ENCODE results near the gene CIPC.

The CIPC gene

GRCh38 chr14:77071938-77072388, 26.1 kb upstream of the CIPC start:
- no peak for DNase-seq

DNA sequence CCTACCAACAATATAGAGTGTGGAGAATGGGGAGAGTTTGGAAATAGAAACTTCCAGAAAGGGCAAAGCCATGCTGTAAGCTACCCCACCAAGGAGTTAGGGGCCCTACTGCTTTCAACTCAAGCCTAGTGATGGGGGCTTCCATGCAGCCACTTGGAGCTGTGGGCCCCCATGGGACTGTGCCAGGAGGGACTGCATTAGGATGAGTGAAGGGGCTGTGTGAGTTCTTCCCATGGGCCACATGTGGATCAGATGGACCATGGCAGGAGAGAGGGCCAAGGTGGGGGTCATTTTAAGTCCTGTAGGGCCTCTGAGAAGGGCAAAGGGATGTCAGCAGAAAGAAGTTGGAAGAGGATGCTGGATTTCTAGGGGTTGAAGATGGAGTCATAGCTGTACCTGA, 23.1 kb upstream of the CIPC start:
- no peak for DNase-seq

DNA sequence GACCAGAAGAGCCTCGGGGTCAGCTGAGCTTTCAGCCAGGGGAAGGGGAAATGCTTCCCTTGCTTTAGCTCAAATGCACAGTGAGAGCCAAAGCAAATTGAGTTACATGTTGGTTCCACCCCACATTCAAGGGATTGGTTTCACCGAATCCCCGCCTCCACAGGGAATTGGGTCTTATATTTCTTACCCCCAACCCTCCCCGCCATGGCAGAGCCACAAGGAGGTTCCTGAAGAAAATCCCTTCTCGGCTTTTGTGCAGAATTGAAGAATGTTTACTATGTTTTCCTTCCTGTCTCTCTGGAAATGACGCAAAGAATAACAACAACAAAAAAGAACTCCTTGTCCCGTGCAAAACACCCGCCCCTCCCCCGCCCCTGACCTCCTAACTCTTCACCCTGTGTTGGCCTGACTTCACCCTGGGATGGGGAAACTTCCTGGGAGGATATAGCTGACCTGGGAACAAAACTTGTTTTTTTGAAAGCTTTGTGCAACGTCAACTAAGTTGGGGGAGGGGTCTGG, 21.9 kb upstream of the CIPC start:
- DNase-seq: no peak

GRCh38 chr14:77077040-77077439, 21.0 kb upstream of the CIPC start:
- DNase-seq: no peak

- no peak for DNase-seq
Observed at GRCh38 chr14:77082356-77082755, 15.7 kb upstream of the CIPC start.

DNA sequence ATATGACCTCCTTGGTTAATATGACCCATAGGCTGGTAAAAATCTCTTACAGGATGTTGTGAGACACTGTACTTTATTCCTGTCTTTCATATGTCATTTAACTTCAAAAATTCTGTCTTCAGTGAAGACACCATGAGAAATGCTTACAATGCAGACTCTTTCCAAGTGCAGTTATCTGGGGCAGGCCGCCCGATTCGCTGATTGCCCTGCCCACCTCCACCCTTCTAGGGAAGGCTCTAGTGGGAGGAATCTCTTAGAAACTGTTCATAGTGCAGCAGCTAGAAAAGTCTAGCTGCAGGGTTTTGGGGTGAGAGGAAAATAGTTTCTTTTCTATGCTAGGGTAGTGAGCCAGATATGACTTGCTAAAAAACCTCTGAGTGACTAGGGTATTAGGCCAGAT, 15.0 kb upstream of the CIPC start:
- DNase-seq: no peak

DNA sequence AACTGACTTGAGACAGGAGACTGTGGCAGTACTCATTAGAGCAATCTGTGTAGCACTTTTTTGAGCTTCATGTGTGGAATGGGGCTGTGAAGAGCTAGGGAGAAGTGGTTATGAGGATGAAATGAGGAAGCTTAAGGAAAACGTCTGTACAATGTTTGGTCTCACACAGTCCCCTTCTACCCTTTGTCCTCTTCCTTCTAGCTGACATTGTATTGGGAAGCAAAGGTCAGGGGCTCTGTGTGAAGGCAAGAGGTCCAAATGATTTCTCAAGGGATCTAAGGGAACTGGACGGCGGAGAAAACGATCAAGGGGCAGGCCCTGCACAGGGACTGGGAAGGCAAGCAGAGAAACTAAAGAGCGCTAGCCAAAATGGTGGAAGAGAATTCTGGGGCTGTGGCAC, 13.1 kb upstream of the CIPC start:
- no peak for DNase-seq

DNA sequence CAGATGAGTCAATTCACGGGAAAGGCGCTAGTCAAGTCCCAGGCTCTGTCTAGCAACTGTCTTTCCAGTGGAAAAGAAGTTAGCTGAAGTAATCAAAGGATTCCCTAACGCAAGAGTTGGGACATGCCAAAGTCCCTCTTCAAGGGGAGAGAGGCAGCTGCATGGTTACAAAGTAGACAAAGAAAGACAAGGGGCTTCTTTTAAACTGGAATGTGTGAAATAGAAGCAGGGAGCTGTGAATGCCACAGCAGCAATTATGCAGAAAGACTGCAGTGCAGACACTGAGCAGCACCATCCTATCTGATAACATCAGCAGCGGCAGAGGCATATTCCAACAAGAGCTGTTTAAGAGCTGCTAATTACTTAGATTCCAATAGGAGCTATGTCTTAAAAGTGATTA, 12.5 kb upstream of the CIPC start:
- DNase-seq: no peak

- no peak for DNase-seq
Observed at GRCh38 chr14:77086017-77086727, 11.9 kb upstream of the CIPC start.

DNA sequence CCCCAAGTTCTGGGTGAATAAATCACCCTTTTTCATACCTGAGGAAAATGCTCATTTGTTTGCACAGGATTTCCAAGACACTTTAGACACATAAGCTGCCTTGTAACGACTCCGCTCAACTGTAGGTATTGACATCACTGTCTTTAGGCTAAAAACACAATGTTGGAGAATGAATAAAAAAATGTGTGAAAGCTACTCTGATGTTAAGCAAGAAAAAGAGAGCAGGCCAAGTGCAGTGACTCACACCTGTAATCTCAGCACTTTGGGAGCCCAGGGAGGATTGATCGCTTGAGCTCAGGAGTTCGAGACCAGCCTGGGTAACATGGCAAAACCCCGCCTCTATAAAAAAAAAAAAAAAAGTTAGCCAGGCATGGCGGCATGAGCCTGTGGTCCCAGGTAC, 11.1 kb upstream of the CIPC start:
- no peak for DNase-seq

- DNase-seq: no peak
Observed at GRCh38 chr14:77087631-77088030, 10.4 kb upstream of the CIPC start.

DNA sequence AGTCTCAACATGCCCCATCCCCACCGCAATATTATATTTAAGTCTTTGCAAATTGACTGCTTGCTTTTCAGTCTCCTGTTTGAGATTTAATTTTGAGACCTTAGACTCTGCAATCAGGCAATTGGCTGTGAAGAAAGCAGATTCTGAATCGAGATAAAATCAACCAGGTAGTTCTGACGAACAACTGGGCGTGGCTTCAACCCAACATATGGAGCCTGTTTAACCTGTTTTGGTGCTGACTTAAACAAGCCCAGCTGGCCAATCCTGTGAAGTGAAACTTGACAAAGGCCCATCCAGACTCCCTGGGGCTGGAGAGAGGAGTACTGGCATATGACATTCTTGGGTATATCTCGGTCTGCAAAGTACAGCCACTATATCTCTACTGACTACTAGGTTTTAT, 9.8 kb upstream of the CIPC start:
- DNase-seq: no peak

DNA sequence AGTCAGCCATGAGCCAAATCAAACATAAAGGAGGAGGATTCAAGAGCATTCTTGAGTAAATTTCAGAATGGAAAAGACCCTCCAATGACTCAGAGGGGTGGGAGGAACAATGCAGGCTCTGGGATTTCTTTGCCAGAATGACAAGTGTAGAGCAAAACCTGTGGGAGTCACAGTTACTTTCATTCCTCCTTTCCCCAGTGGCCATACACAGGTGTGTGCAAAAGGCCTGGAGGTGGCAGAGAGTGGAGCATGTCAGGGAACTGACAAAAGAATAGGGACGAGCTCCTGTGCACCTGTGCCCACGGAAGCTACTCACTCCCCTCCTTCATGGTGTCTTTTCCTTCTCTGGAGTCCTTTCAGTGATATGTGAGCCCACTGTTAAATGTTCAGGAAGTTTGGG, 9.4 kb upstream of the CIPC start:
- DNase-seq: no peak

DNA sequence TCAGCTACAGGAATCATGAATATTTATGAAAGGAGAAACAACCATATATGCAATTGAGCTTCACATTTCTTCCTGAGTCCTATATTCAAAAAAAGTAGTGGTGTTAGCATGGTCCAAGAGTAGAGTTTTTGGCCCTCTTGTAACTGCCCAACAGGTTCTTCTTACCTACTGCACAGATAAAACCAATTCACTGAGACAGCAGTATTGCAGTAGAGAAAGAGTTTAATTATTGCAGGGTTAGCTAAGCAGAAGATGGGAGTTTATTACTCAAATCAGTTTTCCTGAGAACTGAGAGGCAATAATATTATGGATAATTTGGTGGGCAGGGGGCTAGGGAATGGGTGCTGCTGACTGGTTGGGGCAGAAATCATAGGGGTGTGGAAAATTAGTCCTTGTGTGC, 6.5 kb upstream of the CIPC start:
- no peak for DNase-seq

GRCh38 chr14:77092676-77093075, 5.4 kb upstream of the CIPC start:
- no peak for DNase-seq

DNA sequence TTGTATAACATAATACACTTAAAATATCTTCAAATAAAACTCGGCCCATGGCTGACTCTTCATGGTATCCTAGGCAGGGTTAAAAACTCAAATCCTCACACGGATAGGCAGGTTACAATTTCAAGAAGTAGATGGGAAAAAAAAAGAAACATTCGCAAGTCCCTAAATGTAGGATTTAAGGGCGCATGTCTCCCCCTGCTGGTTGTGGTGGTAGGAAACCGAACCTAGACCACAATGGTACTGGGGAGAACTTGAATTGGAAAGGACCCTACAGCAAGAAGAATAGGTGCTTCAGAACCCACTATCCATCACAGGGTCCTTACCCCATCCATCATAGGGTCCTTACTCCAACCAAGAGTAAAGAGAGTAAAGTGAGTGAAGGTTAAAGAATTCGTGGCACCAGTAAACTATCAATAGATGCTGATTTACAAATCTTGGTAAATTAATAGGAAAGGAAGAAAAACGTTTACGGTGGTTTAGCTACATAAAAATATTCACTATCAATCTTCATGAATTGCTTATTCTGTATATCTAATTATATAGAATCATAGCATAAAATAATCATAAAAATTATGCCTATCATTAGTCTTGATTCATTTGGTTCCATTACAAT, 3.3 kb upstream of the CIPC start:
- DNase-seq: peak; percentile 69 to 71

DNA sequence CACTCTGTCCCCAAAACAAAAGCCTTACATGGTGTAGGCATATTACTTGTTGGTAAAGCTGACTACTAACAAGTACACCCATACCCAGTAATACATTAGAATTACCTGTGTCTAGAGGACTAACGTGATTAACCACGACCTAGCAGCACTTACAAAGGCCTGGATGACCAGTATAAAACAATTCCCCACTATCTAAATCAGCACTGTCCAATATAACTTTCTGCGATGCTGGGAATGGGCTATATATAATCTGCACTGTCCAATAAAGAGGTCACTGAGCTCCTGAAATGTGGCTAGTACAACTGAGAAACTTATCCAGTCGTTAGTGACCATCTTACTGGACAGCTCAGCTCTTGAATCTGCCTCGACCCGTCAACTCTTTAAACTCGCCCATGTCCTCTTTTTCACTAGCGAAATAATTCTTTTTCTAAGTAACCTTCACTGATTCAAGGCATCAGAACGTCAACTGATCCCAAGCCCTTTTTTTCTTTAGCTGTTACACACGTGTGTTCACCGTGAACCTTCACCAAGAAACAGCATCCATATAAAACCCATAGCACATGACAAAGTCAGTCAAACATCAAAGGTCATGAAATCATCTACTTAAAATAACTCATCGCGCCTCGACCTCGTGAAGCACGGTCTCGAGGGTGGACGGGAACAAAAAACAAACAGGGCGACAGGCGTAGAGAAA, 905 bp upstream of the CIPC start:
- DNase-seq: no peak

DNA sequence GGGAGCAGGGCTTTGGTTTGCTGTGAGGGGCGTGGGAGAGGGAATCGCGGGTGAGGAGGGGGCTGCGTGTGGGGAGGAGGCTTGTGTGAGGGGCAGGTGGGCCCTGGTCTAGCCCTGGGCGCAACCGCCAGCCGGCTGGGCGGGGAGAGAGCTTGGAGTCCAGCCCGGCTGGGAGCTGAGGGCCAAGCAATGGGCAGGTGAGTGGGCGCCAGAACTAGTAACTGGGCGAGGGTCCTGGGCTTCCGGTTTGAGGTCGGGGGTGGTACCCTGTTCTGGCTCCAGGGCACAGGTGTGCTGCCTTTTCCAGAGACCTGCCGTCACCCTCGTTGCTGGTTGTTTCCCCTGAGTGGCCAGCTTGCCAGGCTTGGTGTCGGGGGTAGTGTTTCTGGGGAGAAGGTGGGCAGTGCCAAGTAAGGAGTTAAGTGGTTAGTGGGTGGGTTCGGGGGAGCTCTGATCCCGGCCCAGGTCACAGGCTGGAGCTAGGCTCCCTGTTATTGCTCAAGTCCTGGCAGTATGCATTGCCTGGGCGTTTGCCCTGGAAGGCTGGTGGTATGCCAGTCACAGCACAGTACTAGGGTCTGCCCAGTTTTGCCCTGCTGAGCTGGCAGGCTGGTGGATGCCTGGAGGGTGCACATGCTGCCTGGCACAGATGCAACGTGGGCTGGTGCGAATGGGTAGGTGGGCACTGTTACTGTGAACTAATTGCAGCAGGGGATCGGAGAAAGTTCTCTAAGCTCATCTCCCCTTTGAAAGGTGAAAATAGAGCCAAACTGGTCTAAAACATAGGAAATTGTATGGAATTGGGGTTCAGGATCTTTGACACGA, 683 bp downstream of the CIPC start:
- DNase-seq: peak; percentile 7 to 9

DNA sequence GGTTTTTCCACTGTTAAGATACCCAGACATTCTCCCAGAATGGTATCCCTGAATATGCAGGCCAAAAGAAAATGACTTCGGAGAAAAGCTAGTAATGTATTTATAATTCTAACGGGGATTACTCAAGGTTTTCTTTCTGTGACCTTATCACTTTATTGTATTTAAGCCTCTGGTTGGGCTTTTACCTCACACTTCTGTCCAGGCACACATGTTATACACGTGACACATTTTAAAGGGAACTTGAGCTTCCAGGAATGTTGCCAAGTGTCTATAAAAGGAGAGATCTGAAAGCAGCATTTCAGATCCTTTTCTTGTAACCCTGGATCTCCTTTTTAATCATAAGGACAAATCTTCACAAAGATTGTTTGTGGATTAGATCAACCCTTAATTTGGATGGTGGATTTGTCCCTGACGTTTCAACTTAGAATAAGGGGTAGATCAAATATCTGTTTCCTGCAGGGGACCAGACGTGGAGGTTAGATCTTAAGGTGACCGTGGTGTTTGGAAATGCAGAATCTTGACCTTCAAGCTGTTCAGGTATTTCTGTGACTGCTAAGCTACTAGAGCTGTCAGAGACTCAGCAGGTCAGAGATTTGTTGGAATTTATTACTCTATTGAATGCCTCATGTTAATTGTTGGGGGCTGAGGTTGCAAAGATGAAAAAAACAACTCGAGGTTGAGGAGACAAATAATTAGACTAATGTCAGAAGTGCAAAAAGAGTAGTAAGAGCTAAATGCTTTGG, 1.5 kb downstream of the CIPC start:
- DNase-seq: no peak

GRCh38 chr14:77100961-77101360, 2.9 kb downstream of the CIPC start:
- no peak for DNase-seq

GRCh38 chr14:77102154-77102553, 4.1 kb downstream of the CIPC start:
- no peak for DNase-seq

DNA sequence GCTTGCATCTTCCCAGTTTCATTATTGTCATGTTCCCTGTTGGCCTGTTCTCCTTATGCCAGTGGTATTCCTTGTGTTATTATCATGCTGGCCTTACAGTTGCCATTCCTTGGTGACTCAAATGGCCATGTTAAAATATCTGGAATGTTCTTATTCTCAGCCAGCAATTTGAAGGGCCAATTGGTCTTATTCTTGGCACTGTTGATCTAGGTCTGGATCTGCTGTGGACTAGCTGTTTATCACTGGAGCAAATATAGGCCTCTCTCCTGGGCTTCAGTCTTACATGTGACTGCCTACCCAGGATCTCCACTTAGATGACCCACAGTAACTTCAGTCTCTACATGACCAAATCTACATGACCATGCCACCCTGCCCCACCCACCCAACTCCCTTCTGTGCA, 5.4 kb downstream of the CIPC start:
- DNase-seq: no peak

All from stimulated activated CD4-positive, alpha-beta T cell treated with anti-CD3 and anti-CD28 coated beads, Interleukin-4, amount 100 ng/mL, for 4 hours (primary cell).